GM12873 (cell line): Measurements from ENCODE around the gene FREM2.

Experiments used
- TF ChIP-seq, protein P1 (sequence below): IDR thresholded peaks from 2 replicates; pipeline ENCODE4 v1.5.1; 2012; ENCODE audit warnings: low read depth, mild to moderate bottlenecking, moderate library complexity, low read length, control low read depth; ENCODE audit not compliant: insufficient read depth; ENCODE audit errors: missing control alignments

FREM2 gene

DNA sequence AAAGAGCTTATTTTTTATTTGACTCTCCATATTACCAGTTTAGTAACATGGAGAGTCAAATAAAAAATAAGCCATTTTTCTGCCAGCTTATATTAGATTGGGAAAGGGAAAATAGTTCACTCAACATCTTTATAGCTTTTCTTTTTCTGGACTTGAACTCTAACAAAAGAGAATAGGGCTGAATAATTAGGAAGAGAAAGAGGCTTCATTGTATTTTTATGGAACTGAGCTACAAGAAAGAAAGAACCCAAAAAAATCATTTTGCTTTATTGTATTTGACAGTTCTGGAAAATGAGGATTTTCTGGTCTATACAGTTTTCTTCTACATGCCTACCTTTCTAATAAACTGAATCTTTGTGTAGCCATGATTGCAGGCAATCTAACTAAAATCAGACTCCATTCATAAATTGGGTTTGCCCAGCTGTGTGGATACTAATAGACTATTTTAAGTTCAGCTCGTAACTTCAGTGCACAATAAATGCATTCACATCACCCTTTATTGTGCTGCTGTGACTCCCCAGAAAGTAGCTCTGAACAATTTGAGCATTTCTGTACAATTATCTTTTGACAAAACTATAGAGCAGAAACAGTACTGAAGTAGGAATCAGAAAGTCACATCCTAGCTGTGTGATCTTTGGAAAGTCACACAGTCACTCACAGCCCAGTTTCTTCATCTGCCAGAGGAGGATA, 188.5 kb downstream of the FREM2 start:
- TF ChIP-seq, protein P1, sequence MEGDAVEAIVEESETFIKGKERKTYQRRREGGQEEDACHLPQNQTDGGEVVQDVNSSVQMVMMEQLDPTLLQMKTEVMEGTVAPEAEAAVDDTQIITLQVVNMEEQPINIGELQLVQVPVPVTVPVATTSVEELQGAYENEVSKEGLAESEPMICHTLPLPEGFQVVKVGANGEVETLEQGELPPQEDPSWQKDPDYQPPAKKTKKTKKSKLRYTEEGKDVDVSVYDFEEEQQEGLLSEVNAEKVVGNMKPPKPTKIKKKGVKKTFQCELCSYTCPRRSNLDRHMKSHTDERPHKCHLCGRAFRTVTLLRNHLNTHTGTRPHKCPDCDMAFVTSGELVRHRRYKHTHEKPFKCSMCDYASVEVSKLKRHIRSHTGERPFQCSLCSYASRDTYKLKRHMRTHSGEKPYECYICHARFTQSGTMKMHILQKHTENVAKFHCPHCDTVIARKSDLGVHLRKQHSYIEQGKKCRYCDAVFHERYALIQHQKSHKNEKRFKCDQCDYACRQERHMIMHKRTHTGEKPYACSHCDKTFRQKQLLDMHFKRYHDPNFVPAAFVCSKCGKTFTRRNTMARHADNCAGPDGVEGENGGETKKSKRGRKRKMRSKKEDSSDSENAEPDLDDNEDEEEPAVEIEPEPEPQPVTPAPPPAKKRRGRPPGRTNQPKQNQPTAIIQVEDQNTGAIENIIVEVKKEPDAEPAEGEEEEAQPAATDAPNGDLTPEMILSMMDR: no peak

DNA sequence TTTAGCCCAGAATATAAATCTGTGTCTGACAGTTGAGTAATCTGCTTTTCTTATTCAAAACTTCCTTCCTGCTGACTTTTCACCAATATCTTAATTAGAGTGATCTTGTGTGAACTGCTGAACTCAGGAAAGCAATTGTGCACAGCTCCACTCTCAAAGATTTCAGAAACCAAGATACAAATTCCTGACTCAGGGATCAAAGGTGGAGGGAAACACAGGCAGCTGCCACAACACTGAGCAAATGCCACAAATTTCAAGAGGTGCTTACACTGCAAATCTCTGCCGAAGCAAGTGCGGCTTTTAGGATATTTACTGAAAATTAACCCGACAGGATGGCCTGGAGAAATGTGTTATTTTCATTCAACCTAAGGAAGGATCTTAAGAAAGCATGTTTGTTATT, 192.4 kb downstream of the FREM2 start:
- TF ChIP-seq, protein P1: no peak

DNA sequence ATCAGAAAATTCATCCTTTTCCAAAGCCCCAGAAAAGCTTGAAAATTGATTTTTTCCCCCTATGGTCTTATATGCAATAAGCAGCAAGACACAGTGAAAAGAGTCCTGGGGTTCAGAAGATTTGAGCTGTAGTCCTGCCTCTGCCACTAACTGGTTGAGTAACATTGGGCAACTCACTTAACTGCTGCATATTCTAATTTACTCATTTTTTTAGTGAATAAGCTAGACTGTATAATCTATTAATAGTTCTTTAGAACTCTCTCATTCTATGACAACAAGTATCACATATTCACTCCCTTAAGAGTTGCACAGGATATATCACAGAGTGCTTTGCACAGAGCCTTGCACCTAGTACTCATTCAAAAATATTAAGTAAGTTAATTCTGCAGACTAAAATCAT, 192.9 kb downstream of the FREM2 start:
- TF ChIP-seq, protein P1: no peak

DNA sequence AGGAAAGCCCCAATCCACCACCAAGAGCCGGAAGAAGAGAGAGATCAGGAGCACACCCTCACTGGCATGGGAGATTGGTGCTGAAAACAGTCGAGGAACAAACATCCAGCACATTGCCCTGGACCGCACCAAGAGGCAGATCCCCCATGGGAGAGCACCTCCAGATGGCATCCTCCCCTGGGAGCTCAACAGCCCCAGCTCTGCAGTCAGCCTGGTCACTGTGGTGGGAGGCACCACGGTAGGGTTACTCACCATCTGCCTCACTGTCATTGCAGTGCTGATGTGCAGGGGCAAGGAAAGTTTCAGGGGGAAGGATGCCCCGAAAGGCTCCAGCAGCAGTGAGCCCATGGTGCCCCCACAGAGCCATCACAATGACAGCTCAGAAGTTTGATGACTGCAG, 193.5 kb downstream of the FREM2 start:
- TF ChIP-seq, protein P1: no peak

DNA sequence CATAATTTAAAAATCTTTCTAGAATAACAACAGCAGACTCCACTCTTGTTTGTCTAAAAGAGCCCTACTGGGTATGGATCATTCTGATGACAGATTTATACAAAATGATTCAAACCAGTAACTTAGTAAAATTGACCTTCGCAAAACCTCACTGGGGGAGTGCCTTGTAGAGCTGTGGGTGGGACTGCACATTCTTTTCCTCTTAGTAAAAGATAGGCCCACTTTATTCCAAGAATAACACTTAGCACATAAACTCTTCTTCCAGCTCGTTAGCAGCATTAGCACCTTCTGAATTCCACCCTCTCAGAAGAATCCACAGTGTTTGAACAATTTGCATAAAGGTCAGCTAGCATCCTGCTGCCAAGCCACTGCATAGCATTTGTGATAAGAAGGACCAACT, 196.9 kb downstream of the FREM2 start:
- TF ChIP-seq, protein P1: no peak

DNA sequence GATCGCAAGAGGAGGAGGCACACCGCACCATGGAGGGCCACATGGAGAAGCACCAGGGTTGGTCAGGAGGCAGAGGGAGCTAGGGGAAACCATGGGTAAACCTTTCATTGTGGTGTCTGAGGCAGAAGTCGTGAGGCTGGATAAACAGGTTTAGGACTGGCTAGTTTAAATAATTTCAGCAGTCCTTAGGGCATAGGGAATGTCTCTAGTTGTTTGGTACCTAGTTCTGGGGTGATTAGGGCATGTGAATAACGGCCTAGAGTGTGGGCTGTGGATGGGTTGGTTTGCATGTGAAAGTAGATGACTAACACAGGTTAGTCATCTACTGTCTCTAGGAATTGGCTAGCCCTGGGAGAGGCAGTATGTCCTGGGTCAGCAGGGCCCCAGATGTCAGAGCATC, 201.4 kb downstream of the FREM2 start:
- TF ChIP-seq, protein P1: no peak

DNA sequence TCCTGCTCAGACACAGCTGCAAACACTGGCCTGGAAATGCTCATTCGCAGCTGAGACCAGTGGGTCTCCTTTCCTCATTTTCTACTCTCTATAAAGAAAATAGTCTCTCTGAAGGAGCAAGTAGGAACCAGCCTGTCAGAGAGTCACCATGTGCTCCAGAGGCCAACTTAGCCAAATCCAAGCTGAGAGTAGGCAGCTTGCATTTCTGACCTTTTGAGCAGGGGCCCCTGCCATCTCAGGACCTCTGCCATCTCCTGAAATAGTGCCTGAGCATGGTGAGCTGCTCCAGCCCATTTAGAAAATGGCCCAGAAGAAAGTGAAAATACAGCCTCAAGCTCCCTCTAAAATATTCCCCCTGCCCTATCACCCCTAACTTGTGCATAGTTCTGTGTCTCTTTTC, 208.2 kb downstream of the FREM2 start:
- TF ChIP-seq, protein P1: no peak
